GM18508 (cell line): ENCODE results near the gene EIF5A2.
A peak's percentile ranks its signal among the peaks of the same experiment; 100 is the strongest.
"Not testable (repeated sequence)": the region's sequence is repeated elsewhere in the genome, so short reads cannot be mapped to it uniquely, and the experiment has no call there.

ENCODE experiments used
- ATAC-seq: cut with Tn5 transposase; IDR thresholded peaks from one replicate; pipeline ENCODE4 v1.9.1; 2021; ENCODE audit warnings: moderate number of reproducible peaks; ENCODE audit not compliant: insufficient read depth, unreplicated experiment

The EIF5A2 gene

DNA sequence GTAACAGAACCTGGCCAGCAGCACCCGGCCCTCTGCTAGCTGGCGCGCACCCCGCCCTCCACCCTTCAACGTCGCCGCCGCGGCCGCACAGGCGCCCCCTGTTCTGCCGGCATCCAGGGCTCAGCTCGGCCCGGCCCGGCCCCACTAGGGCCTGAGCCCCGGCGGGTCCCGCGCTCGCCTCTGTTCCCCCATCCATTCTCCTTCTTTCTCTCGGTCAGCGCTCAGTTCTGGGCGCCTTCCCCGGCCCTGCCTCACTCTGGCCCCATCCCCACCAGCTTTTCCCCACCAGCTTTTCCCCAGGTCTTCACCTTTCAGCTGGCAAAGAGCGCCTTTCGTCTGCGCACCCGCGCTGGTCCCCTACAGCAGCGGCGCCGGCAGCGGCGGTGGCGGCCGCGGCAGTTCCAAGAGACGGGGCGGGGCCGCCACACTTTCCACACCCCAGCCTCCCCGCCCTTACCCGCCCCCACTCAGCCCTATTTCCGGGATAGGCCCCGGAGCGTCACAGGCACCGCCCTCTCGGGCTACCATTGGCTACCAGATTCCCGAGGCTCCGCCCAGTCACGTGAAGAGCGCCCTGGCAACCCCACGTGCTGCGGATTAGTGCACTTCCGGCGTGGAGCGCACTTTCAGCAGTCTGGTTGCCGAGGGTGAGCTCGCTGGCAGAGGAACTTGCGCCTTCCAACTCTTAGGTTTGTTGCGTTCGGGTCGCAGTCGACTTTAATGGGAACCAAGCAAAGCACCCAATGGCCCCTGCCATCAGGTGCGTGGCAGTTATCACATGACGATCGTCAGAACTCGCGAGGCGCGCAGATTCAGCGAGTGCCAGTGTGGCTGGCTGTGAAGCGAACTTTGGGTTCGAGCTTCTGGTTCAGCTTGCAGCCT lies at the start of gene EIF5A2:
Gene EIF5A2 (minus strand): TSS at position 403 of the 882 bp plus-strand sequence. CDS start 831 bp downstream, outside the sequence.
- peak; percentile 71 for ATAC-seq

DNA sequence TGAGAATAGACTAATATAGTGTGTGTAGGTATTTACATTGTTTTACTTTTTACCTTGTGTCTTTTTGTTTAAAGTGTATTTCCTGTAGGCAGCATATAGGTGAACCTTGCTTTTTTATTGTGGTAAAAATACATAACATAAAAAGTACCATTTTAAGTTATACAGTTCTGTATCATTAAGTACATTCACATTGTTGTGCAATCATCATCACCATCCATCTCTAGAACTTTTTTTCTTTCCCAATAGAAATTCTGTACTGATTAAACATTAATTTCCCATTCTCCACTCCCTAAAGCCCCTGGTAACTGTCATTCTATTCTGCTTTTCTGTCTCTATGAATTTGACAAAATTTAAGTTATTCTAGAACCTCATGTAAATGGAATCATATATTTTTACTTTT lies 48.2 kb upstream of the EIF5A2 start:
- no peak for ATAC-seq

DNA sequence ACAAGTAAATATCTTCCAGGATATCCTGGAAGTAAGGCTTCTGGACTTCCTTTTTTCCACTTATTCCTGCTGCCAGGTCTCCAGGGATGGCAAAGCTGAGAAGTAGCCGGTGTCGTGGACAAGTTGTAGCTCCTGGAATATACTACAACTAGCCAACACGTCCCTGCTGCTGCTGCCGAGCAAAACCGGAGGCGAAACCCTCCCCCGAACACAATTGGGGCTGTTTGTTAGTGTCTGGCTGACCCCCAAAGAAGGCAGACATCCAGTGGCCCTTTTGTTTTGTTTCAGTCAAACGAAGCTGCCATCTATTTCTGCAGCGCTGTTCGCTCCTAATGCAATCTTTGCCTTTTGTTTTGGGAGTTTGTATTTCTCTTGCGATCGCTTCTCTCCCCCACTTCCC lies 45.3 kb upstream of the EIF5A2 start:
- ATAC-seq, result no peak

DNA sequence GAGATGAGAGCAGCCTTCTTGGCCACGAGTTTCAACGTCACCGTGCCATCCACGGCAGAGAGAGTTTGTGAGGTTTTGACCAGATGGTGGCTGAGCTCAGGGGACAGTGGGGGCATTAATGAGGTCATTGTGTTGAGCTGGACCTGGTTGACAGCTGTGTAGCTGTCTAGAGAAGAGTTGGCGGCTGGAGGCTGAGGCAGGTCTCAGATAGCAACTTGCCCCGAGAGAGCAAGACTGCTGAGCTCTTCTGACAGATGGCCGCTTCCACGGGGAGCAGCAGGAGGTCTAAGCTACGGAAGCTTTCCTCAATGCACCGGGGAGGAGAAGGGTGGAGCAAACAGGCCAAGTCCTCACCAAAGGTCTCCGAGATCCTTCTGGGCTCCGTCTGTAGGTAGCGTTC lies 44.8 kb upstream of the EIF5A2 start:
- ATAC-seq, result no peak

DNA sequence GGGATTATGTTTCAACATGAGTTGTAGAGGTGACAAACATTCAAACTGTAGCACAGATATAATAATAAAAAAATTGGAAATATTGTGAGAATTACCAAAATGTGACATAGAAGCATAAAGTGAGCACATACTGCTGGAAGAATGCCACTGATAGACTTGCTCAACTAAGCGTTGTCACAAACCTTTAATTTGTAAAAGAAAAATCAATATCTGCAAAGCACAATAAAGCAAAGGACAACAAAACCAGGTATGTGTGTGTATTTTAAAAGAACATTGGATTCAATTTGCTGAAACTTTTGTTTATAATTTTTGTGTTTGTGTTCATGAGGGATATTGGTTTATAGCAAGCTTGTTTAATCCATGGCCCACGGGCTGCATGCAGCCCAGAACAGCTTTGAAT lies 40.8 kb upstream of the EIF5A2 start:
- no peak for ATAC-seq

DNA sequence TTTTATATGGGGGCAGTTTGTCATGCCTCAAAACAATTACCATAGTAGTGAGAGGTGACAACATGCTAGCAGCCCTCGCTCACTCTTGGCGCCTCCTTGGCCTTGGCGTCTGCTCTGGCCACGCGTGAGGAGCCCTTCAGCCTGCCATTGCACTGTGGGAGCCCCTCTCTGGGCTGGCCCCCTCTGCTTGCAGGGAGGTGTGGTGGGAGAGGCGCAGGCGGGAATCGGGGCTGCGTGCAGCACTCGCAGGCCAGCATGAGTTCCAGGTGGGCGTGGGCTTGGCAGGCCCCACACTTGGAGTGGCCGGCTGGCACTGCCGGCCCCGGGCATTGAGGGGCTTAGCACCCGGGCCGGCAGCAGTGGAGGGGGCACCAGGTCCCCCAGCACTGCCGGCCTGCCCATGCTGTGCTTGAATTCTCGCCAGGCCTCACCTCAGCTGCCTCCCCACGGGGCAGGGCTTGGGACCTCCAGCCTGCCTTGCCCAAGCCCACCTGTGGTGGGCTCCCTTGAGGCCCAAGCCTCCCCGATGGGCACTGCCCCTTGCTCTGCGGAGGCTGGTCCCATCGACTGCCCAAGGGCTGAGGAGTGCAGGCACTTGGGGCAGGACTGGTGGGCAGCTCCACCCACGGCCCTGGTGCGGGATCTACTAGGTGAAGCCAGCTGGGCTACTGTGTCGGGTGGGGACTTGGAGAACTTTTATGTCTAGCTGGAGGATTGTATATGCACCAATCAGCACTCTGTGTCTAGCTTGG lies 38.8 kb upstream of the EIF5A2 start:
- ATAC-seq, result no peak

DNA sequence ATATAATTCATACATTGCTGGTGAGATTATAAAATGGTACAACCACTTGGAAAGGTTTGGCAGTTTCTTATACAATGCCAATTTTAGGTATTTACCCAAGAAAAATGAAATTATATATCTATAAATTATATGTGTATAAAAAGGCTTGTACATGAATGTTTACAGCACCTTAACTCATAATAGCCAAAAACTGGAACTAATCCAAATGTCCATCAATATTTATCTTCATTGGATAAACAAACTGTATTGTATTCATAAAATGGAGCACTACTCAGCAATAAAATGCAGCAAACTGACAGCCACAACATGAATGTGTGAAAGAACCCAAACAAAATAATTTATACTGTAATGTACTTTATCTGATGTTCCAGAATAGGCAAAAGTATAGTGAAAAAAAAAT lies 33.6 kb upstream of the EIF5A2 start:
- no peak for ATAC-seq

DNA sequence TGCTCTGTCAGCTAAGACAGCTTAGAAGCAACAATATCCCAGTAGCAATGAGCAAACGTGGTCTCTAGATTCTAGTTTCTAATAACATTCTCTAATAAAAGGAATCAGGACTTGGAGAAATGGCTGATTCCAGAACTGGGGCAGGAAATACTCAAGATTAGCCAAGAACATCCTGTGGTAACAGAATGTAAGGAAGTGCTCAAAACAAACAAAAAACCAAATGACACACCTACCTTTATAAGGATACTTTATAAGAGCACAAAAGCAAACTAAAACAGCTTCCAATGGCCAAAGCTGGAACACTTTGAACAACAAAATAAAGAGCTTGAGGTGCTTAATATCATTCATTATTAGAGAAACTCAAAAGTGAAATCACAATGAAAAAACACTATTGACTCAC lies 33.1 kb upstream of the EIF5A2 start:
- ATAC-seq, result no peak

DNA sequence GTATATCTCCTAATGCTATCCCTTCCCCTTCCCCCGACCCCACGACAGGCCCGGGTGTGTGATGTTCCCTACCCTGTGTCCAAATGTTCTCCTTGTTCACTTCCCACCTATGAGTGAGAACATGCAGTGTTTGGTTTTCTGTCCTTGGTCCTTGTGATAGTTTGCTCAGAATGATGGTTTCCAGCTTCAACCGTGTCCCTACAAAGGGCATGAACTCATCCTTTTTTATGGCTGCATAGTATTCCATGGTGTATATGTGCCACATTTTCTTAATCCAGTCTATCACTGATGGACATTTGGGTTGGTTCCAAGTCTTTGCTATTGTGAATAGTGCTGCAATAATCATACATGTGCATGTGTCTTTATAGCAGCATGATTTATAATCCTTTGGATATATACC lies 24.6 kb upstream of the EIF5A2 start:
- ATAC-seq, result not testable (repeated sequence)

DNA sequence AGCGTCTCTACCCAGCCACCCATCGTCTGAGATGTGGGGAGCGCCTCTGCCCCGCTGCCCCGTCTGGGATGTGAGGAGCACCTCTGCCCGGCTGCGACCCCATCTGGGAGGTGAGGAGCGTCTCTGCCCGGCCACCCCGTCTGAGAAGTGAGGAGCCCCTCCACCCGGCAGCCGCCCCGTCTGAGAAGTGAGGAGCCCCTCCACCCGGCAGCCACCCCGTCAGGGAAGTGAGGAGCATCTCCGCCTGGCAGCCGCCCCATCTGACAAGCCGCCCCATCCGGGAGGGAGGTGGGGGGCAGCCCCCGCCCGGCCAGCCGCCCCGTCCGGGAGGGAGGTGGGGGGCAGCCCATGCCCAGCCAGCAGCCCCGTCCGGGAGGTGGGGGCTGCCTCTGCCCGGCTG lies 15.1 kb upstream of the EIF5A2 start:
- not testable (repeated sequence) for ATAC-seq

DNA sequence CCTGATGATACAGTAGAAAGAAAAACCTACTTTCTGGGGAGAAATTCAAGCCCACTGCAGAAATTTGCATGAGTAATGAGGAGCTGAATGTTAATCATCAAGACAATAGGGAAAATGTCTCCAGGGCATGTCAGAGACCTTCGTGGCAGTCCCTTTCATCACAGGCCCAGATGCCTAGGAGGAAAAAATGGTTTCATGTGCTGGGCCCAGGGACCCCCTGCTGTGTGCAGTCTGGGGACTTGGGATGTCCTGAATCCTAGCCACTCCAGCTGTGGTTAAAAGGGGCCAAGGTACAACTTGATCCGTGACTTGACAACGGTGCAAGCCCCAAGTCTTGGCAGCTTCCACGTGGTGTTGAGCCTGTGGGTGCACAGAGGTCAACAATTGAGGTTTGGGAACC lies 10.3 kb upstream of the EIF5A2 start:
- no peak for ATAC-seq

DNA sequence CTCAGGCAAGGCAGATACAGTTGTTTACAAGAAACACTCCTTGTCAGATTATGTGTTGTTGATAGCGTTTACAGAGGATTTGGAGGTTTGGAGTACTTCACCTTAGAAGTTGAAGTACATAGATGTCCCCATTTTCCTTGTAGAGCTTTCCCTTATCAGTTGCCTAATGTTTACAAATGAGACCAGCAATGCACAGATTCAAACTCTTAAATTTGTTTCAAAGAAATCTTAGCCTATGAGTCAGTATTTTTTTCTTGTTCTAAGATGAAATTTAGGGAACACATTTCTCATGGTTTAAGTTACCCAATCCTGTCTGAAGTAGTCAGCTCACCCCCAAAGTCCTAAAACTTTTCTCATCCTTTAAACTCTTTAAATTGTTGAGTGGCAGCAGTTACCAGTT lies 6.3 kb upstream of the EIF5A2 start:
- no peak for ATAC-seq

DNA sequence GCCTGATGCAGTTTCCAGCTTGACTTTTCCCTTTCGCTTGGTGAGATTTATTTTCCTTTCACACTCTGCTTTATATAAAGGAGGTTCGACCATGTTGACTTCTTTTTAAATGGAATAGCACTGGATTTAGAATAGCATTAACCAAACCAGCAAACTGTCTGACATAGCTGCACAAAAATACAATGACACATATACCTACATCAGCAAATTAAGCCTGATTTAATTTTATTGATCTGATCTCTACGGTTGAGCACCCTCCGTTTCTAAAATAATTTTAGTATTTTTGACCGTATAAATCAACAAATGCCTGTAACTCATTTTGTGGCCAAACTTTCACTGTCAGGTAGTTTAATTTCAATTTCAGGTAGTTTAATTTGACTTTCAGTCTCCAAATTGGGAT lies 5.8 kb upstream of the EIF5A2 start:
- ATAC-seq, result no peak

DNA sequence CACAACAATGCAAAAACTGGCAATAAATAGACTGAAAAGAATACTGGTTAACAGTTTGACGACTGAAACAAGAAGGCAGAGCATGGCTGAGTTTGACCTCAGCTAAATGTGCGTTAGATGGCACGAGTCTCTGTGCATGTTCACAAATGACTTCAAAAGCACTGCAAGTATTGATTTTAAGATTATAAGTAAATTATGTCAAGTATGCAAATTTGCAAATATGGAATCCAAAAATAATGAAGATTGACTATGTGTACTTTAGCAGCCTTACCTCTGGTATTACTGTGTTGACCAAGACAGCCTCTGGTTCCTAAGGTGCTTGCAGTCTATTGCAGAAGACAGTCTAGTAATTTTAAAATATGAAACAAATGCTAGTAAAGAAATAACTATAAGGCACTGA lies 2.6 kb upstream of the EIF5A2 start:
- ATAC-seq, result no peak

DNA sequence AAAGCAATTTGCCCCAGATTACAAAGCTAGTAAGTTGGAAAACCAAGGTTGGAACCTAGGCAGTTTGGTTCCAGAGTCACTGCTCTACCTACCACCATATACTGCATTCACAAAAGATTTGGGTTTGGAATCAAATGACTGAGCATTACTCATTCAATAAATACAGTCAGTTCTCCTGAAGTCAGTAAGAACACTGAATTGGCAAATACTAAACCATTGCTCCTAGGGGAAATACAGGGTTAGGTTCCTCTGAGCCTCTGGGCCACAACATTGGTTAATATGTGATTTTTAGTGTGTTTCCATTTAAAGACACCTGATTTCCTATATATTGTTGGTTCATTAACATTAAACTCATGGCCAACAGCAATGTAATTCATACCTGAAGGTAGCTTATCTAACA lies 2.1 kb upstream of the EIF5A2 start:
- no peak for ATAC-seq

DNA sequence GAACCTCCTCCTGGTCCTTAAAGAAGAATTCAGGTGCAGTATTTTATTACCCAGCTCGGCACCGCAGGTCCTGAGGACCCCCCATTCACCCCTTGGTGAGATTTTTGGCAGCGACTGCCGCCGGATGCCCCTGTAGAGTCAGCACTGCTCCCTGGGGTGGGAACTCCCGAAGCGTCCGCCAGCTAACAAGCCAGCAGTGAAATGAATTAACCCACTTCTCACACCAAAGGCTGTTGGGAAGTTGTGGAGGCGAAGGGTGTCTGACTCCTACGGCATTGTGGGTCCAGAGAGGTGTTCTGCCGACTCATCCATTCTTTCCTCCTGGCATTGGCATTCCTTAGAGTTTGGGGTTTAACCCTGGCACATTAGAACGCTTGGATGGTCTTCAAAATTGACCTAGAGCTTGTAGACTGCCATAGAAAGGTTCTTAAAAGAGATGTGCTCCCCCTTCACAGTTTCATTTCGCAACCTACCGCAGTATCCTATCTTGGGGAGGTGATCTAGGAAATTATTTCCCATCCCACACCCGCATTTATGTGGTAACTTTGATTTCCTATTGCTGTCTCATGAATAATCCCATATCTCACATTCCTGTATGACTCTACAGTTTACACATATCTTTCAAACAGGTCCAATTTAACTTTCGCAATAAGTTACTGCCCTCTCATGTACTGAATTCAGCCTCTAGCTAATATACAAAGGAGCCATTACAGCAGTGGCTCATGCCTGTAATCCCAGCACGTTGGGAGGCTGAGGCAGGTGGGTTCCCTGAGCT lies 879 bp upstream of the EIF5A2 start:
- ATAC-seq, result no peak

DNA sequence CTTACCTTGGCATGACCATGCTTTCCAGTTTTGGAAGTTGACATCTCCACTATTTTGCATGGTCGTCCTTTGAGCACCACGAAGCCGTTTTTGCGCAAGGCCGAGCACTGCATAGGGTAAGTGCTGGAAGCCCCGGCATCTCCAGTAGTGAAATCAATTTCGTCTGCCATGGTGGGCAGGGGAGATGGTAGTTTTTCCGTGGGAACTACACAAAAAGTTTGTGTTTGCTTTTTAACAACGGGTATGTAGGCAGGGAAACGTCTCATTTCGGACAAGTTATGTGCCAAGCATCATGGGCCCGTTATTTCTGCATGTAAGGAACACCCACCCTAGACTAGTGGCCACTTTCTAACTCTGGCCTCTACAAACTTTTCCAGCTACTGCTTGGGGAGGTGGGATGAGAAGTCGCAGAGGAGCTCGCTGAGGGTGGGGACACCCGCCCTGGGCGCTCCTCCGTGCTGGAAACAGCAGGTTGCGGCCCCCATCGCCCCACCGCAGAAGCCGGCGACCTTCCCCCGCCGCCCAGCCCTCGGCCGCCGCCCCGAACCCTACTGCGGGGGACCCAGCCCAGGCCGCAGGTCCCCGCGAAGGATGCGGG lies 701 bp downstream of the EIF5A2 start:
- no peak for ATAC-seq

DNA sequence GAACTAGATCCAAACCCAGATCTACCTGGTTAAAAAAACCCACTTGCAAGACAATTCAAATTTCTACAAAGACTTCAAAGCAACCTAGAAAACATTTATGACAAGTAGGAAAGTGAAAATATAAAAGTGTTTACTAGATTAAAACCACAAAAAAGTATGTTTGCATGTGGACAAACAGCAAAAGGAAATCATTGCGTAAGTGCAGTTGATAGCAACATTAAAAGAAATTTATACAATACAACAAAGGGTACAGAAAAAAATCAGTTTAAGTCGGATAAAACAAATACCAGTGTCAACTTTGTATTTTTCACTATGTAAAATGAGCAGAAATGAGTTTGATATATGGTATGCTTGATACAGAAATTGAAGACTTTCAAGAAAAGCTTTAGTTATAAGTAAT lies 2.6 kb downstream of the EIF5A2 start:
- no peak for ATAC-seq

DNA sequence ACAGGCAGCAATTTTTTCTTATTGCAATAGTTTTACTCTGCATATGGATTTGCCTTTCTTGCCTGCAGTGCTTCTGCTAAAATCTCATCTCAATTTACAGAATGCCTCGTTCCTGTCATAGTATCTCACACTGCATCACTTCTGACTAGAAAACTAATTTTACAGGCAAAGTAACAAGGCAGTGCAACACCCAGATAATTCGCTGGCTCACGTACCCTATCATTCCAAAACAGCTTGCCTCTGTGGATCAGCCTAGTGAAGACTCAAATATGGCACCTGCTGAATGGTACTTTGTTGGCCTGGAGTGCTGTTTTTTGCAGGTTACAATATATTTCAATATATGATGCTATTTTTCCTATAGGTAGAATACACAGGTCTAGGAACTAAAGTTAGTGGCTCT lies 5.3 kb downstream of the EIF5A2 start:
- ATAC-seq, result no peak

DNA sequence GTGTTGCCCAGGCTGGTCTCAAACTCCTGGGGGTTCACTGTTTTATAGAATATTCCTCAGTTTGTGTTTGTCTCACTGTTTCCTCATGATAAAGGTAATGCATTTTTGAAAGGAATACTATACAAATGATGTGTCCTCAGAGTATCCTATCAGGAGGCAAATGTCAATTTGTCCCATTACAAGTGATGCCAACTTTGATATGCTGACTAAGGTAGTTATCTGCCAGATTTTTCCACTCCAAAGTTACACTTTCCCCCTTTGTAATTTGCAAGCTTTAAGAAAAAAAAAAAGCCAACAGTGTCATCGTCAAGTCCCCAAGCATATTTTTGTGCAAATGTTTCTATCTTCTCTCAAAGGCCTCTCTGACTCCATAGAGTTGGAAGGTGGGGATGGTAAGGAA lies 9.0 kb downstream of the EIF5A2 start:
- no peak for ATAC-seq

DNA sequence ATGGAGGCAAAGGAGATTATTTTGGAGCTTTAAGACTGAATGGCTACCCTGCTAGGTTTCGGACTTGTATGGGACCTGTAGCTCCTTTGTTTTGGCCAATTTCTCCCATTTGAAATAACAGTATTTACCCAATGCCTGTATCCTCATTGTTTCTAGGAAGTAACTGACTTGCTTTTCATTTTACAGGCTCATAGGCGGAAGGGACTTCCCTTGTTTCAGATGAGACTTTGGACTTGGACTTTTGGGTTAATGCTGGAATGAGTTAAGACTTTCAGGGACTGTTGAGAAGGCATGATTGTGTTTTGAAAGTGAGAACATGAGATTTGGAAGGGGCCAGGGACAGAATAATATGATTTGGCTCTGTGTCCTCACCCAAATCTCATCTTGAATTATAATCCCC lies 10.5 kb downstream of the EIF5A2 start:
- no peak for ATAC-seq
